Suprapubic skin (tissue), 3 donors: ENCODE data around the gene SIGLEC12.

Experiments used
- POLR2AphosphoS5 ChIP-seq, 3 donors: sonication (generic); formaldehyde crosslinking; IDR thresholded peaks; one replicate each; pipeline ENCODE4 v1.6.1; 2017; ENCODE audit warnings: antibody characterized with exemption in 3 of 3
- TF ChIP-seq, protein P1 (sequence below), 2 donors: fragments of 200-600 bp in 1 of 2; fragments of 450-650 bp in 1 of 2; sonication (generic) in 1 of 2; IDR thresholded peaks; one replicate each; pipeline ENCODE4 v1.5.1; 2016 to 2019; ENCODE audit warnings: antibody characterized with exemption in 2 of 2, mild to moderate bottlenecking in 1 of 2, moderate library complexity in 1 of 2

DNA sequence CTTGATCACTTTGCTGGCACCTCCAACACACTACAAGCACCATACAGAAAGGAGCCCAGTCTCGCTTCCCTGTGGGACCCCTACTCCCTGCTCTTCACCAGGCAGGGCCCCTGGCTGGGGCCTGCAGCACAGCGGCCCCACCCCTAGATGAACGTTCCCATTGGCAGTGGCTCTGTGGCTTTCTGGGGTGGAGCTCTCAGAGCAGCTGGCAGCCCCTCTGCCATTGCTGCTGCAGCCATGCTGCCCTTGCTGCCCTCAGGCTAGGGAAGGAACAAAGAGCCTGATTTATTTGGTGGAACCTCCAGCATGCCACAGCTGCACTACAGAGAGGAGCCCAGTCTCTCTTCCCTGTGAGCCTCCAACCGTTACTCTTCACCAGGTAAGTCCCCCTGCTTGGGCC is 24.1 kb upstream of the SIGLEC12 start:
- TF ChIP-seq, protein P1, sequence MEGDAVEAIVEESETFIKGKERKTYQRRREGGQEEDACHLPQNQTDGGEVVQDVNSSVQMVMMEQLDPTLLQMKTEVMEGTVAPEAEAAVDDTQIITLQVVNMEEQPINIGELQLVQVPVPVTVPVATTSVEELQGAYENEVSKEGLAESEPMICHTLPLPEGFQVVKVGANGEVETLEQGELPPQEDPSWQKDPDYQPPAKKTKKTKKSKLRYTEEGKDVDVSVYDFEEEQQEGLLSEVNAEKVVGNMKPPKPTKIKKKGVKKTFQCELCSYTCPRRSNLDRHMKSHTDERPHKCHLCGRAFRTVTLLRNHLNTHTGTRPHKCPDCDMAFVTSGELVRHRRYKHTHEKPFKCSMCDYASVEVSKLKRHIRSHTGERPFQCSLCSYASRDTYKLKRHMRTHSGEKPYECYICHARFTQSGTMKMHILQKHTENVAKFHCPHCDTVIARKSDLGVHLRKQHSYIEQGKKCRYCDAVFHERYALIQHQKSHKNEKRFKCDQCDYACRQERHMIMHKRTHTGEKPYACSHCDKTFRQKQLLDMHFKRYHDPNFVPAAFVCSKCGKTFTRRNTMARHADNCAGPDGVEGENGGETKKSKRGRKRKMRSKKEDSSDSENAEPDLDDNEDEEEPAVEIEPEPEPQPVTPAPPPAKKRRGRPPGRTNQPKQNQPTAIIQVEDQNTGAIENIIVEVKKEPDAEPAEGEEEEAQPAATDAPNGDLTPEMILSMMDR (IDR thresholded peaks at IDR 0.05): no peak
- no peak for TF ChIP-seq POLR2AphosphoS5 (IDR thresholded peaks at IDR 0.05)
